Adrenal gland (tissue), 19 donors: Measurements from ENCODE around the gene NEDD8. TPM values are rescaled to one million over a fixed set of nuclear protein-coding genes. Genes with fewer than 3 reads are reported as not detected.

ENCODE experiments used
- DNase-seq, 7 donors: peaks; one replicate each; pipeline ENCODE4 v3.0.0-alpha.2; 2019 to 2020
- H3K27ac ChIP-seq, 5 donors: fragments of 200-600 bp; sonication (generic) in 4 of 5; 1 replicate in 3 of 5; 2 replicates in 2 of 5; pipeline versions ENCODE4 v1.5.1 to v1.8.0; 2016 to 2020; ENCODE audit warnings: mild to moderate bottlenecking in 1 of 5
- H3K27me3 ChIP-seq: fragments of 200-600 bp; 2 replicates; pipeline ENCODE4 v1.8.0; 2021
- H3K36me3 ChIP-seq, 2 donors: fragments of 200-600 bp; replicated peaks in 1 of 2; 1 replicate in 1 of 2; 2 replicates in 1 of 2; pipeline versions ENCODE4 v1.5.1 to v1.8.0; 2018 to 2022
- H3K4me1 ChIP-seq, 2 donors: fragments of 200-600 bp; replicated peaks in 1 of 2; 1 replicate in 1 of 2; 2 replicates in 1 of 2; pipeline versions ENCODE4 v1.5.1 to v1.8.0; 2018 to 2021
- H3K4me3 ChIP-seq, 4 donors: fragments of 200-600 bp; sonication (generic) in 3 of 4; one replicate each; pipeline ENCODE4 v1.5.1; 2016 to 2018
- H3K9me3 ChIP-seq, 3 donors: fragments of 200-600 bp; sonication (generic) in 1 of 3; replicated peaks in 1 of 3; 1 replicate in 2 of 3; 2 replicates in 1 of 3; pipeline versions ENCODE4 v1.5.1 to v1.8.0; 2016 to 2021
- CTCF ChIP-seq, 6 experiments: fragments of 450-650 bp in 4 of 6; fragments of 200-600 bp in 2 of 6; sonication (generic) in 1 of 6; IDR thresholded peaks; 1 replicate in 5 of 6; 2 replicates in 1 of 6; pipeline versions ENCODE4 v1.5.1 to v1.8.0; 2016 to 2021; ENCODE audit warnings: antibody characterized with exemption in 6 of 6, mild to moderate bottlenecking in 2 of 6, moderate library complexity in 1 of 6
- POLR2A ChIP-seq, 2 donors: fragments of 450-650 bp; IDR thresholded peaks; one replicate each; pipeline ENCODE4 v1.6.1; 2017; ENCODE audit warnings: antibody characterized with exemption in 2 of 2, mild to moderate bottlenecking in 2 of 2, moderate library complexity in 1 of 2
- WGBS, 4 donors: extraction: QIAGEN DNeasy Blood & Tissue Kit in 2 of 4; methylation state at CpG; one replicate each; pipeline versions ENCODE4 v1.1.5 to v1.1.7; 2013 to 2017; 5-methylcytosine and 5-hydroxymethylcytosine counted together
- intact Hi-C, 2 donors: fragments of 100-400 bp; cut with DNase I; formaldehyde crosslinking; loops; one replicate each; pipeline versions ENCODE4 v1.14.1 to v1.15.0; 2022 to 2023
- long read RNA-seq, 10 donors: library from polyadenylated mRNA in 3 of 10; unstranded in 2 of 10; stranded (forward) in 1 of 10; transcript quantifications; one replicate each; pipeline ENCODE4 v2.0.0 and lab custom pipeline, GENCODE V29; 2021 to 2026
- polyA plus RNA-seq, 3 donors: library from polyadenylated mRNA; stranded (reverse); fragments of 200-250 nt in 2 of 3; fragments of 350-450 nt in 1 of 3; fragmentation: Illumina TruSeq in 1 of 3; extraction: RNeasy Lipid Tissue Mini Kit (QIAGEN cat#74804) in 1 of 3; gene quantifications; one replicate each; pipeline ENCODE4 v1.2.3, GENCODE V29; 2013 to 2014
- total RNA-seq, 9 donors: library from RNA; depleted of rRNA in 4 of 9; stranded (reverse); fragments of >200 nt in 4 of 9; fragments of 120-200 nt in 1 of 9; fragmentation: NEBNext Ultra II Directional in 1 of 9; extraction: Animal tissue kit (Norgen Biotek cat#: 25700) in 1 of 9; gene quantifications; one replicate each; pipeline versions ENCODE4 v1.1.0 to v1.2.4, GENCODE V29; 2013 to 2023
- donor health status: healthy with polysubstance abuse.
- donor health status: Bipolar disorder and iron deficiency.
- donor health status: DM: yes; HTN: yes; CAD: no.
- donor health status: DM: no; HTN: no; CAD: no.
- donor health status: DM: no; HTN: no; CAD: no.
- donor health status: DM: yes; HTN: yes; CAD: no.

Gene NEDD8
- 100 to 1,000 TPM; 154 to 454 (median 216) TPM for total RNA-seq
- 100 to 1,000 TPM; 136 to 448 (median 215) TPM for polyA plus RNA-seq
- long read RNA-seq, donor 1, transcript NEDD8-201 (4 exons, 708 nt) = major isoform, 187 of 211 reads
- long read RNA-seq, donor 1, transcript NEDD8-203 (3 exons, 653 nt) = minor isoform, 9 of 211 reads
- long read RNA-seq, donor 1, transcript NEDD8-206 (5 exons, 651 nt) = minor isoform, 6 of 211 reads
- long read RNA-seq, donor 1, partial matches to known transcripts = 0 of 211 reads
- long read RNA-seq, donor 1, other reads (novel, unspliced or antisense) = 0 of 211 reads
- long read RNA-seq, donor 2, transcript NEDD8-201 (4 exons, 708 nt) = major isoform, 120 of 139 reads
- long read RNA-seq, donor 2, partial matches to known transcripts = 10 of 139 reads
- long read RNA-seq, donor 2, other reads (novel, unspliced or antisense) = 0 of 139 reads
- long read RNA-seq, donor 3, transcript NEDD8-202 (4 exons, 626 nt) = minor isoform, 5 of 159 reads
- long read RNA-seq, donor 3, transcript NEDD8-208 (3 exons, 654 nt) = minor isoform, 6 of 159 reads
- long read RNA-seq, donor 3, transcript NEDD8-201 (4 exons, 708 nt) = major isoform, 130 of 159 reads
- long read RNA-seq, donor 3, partial matches to known transcripts = 10 of 159 reads
- long read RNA-seq, donor 3, other reads (novel, unspliced or antisense) = 0 of 159 reads
- long read RNA-seq, donor 4, transcript NEDD8-203 (3 exons, 653 nt) = minor isoform, 5 of 158 reads
- long read RNA-seq, donor 4, transcript NEDD8-201 (4 exons, 708 nt) = major isoform, 151 of 158 reads
- long read RNA-seq, donor 4, partial matches to known transcripts = 0 of 158 reads
- long read RNA-seq, donor 4, other reads (novel, unspliced or antisense) = 0 of 158 reads
- long read RNA-seq, donor 5, transcript NEDD8-206 (5 exons, 651 nt) = minor isoform, 7 of 177 reads
- long read RNA-seq, donor 5, transcript NEDD8-201 (4 exons, 708 nt) = major isoform, 161 of 177 reads
- long read RNA-seq, donor 5, partial matches to known transcripts = 0 of 177 reads
- long read RNA-seq, donor 5, other reads (novel, unspliced or antisense) = 1 of 177 reads
- long read RNA-seq, donor 6, transcript NEDD8-201 (4 exons, 708 nt) = major isoform, 128 of 133 reads
- long read RNA-seq, donor 6, partial matches to known transcripts = 0 of 133 reads
- long read RNA-seq, donor 6, other reads (novel, unspliced or antisense) = 0 of 133 reads
- long read RNA-seq, donor 7, transcript NEDD8-201 (4 exons, 708 nt) = major isoform, 78 of 94 reads
- long read RNA-seq, donor 7, transcript NEDD8-208 (3 exons, 654 nt) = minor isoform, 5 of 94 reads
- long read RNA-seq, donor 7, partial matches to known transcripts = 8 of 94 reads
- long read RNA-seq, donor 7, other reads (novel, unspliced or antisense) = 0 of 94 reads
- long read RNA-seq, donor 8, transcript NEDD8-201 (4 exons, 708 nt) = major isoform, 184 of 194 reads
- long read RNA-seq, donor 8, partial matches to known transcripts = 0 of 194 reads
- long read RNA-seq, donor 8, other reads (novel, unspliced or antisense) = 0 of 194 reads
- long read RNA-seq, donor 9, transcript NEDD8-201 (4 exons, 708 nt) = major isoform, 114 of 134 reads
- long read RNA-seq, donor 9, partial matches to known transcripts = 10 of 134 reads
- long read RNA-seq, donor 9, other reads (novel, unspliced or antisense) = 0 of 134 reads
- long read RNA-seq, donor 10, transcript NEDD8-201 (4 exons, 708 nt) = major isoform, 70 of 80 reads
- long read RNA-seq, donor 10, transcript NEDD8-208 (3 exons, 654 nt) = minor isoform, 6 of 80 reads
- long read RNA-seq, donor 10, partial matches to known transcripts = 0 of 80 reads
- long read RNA-seq, donor 10, other reads (novel, unspliced or antisense) = 0 of 80 reads

DNA sequence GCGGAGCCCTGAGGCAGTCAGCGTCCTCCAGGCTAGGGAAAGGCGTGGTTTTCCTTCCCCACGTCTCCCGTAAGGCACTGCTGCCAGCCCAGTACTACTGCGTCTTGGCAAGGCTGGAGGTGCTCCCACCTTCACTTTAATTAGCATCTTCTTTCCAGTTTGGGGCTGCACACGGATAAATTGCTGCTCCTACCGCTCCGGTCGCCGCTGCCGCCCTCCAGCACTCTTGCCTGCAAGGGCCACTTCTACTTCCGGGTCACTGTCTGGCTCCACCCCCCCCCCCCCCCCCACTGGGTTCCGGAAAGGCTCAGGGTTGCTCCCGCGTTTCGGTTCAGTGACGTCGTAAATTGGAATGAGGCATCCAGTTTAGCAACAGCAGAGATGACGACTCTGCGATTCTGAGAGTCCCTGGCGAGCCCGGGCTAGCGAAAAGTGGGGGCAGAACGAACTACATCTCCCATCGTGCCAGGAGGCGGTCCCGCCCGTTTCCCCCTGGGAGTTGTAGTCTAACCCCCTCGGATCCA lies at the start of gene NEDD8:
NEDD8 (minus strand) TSS at position 247 of the 524 bp plus-strand sequence; CDS start at position 147, 100 bp downstream.
- DNase-seq = peak; percentile 86 to 97 (median 94)
- Histone ChIP-seq H3K27ac (peak within 1 kb of the TSS; percentile 45 to 99 (median 82)), H3K27me3 (no peaks in the 10 kb centered on the region), H3K4me3 (peak within 1 kb of the TSS; percentile 23 to 86 (median 78)), H3K36me3 (peaks cover 0 to 38% of the 10 kb centered on the region in 2 donors), H3K9me3 (no peaks in the 10 kb centered on the region), H3K4me1 (peaks cover 29 to 47% of the 10 kb centered on the region in 2 donors)
- intact Hi-C loops = no loop called here
- TF ChIP-seq POLR2A (IDR thresholded peaks at IDR 0.05) = peak in 1 of 2 donors; percentile 13
- TF ChIP-seq CTCF (IDR thresholded peaks at IDR 0.05) = no peak
- 0% methylated on average over 14 to 30 of the region's 30 CpGs for WGBS, 4 donors

DNA sequence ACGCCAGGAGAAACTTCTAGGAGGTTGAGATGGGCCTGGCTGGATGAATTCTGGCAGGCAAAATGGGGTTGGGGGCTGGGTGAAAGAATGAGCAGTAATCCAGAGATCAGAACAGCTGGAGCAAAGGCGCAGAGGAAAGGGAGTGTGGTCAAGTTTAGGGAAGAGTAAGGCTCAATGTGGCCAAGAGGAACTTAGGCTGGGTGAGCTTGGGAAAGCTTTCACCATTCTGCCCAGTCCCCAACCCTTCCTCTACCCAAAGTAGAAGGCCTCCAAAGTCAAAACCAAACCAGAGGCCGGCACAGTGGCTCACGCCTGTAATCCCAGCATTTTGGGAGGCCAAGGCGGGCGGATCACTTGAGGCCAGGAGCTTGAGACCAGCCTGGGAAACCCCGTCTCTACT lies 49.5 kb upstream of the NEDD8 start:
- Histone ChIP-seq H3K27ac (peak overlapping the region in 2 of 5 donors; percentile 26 to 32), H3K36me3 (no peaks in the 10 kb centered on the region), H3K4me1 (peaks cover 0 to 5% of the 10 kb centered on the region in 2 donors), H3K27me3 (no peaks in the 10 kb centered on the region), H3K4me3 (no peak overlapping the region), H3K9me3 (no peaks in the 10 kb centered on the region)
- intact Hi-C loops = no loop called here
- DNase-seq = no peak
- WGBS, 4 donors = 82 to 92% (median 86%) methylated on average over 6 to 7 of the region's 7 CpGs
- no peak for TF ChIP-seq POLR2A (IDR thresholded peaks at IDR 0.05)
- no peak for TF ChIP-seq CTCF (IDR thresholded peaks at IDR 0.05)

DNA sequence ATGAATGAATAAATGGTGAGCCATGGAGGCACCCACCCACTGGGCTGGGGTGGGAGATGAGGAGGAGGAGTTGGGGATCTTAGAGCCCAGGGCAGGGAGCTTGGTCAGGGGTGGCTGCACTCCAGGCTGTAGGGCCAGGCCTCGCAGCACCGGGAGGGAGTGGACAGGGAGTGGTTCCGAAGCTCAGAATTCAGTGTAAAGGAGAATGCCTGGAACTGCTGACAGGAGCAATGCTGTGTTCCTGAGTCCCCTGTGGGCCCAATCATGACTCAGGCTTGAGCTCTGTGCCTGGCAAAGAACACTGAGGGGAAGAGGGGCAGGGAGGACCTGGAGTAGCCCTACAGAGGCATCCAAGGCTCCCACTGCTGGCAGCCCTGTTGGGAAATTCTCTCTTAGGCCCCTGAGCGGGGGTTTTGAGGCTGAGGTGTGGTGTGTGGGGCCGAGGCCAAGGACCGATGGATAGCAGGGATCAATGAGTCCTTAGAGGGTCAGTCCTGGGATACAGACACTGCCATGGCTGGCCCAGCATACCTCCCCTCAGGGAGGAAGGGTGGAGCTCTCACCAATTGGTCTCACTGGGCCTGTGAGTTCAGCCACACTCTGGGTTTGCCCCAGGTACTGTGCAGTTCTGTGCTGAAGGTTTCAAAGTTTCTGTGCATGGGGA lies 48.8 kb upstream of the NEDD8 start:
- intact Hi-C loops = no loop called here
- peaks cover 0 to 5% of the 10 kb centered on the region in 2 donors for H3K4me1 ChIP-seq
- DNase-seq = no peak
- no peaks in the 10 kb centered on the region for H3K27me3 ChIP-seq
- WGBS, 4 donors = 83 to 92% (median 86%) methylated on average over 6 of the region's 6 CpGs
- H3K27ac ChIP-seq = no peak overlapping the region
- no peak overlapping the region for H3K4me3 ChIP-seq
- no peaks in the 10 kb centered on the region for H3K9me3 ChIP-seq
- TF ChIP-seq POLR2A (IDR thresholded peaks at IDR 0.05) (no peak), CTCF (IDR thresholded peaks at IDR 0.05) (no peak)
- no peaks in the 10 kb centered on the region for H3K36me3 ChIP-seq
